DMS114 treated with DMSO at 0.1 percent for 48 hours (cell line): ENCODE results near the gene DAGLA.

ENCODE experiments used
- DNase-seq: peaks from one replicate; lab custom pipeline; 2025; ENCODE audit not compliant: unreplicated experiment; lab: John Stamatoyannopoulos, UW

The DAGLA gene

GRCh38 chr11:61690706-61691379, 10.7 kb downstream of the DAGLA start:
- DNase-seq: no peak

DNA sequence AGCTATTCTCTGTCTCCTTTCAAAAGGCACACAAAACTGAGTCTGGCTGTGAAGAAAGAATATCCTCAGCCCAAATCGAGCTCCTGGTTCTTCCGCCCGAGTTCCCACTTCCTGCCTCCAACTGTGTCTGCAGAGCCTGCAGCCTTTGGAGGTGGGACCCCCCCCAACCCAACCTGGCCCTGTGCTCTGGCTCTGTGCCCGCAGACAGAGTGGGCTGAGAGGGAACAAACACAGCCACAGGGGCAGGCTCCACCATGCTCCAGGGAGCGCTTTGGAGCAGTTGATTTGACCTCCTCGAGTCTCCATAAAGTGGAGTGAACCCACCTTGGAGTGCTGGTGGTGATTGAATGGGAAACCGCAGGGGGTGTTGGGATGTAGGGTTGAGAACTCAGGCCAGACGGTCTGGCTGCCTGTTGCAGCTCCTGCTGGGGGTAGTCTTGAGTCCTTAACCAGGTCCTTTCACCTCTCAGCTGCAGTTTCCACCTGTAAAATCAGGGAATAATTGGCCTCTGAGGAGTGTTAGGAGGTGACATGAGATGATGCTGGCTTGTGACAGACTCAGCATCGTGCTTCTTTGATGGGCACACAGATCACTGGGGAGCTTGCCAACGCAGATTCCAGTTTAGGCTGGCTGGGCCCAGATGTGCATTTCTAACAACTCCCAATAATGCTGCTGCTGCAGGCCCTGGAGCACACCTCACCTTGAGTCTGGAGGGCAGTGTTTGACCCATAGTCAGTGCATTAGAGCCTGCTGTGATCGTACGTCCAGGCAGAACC, 11.4 kb downstream of the DAGLA start:
- DNase-seq: no peak

DNA sequence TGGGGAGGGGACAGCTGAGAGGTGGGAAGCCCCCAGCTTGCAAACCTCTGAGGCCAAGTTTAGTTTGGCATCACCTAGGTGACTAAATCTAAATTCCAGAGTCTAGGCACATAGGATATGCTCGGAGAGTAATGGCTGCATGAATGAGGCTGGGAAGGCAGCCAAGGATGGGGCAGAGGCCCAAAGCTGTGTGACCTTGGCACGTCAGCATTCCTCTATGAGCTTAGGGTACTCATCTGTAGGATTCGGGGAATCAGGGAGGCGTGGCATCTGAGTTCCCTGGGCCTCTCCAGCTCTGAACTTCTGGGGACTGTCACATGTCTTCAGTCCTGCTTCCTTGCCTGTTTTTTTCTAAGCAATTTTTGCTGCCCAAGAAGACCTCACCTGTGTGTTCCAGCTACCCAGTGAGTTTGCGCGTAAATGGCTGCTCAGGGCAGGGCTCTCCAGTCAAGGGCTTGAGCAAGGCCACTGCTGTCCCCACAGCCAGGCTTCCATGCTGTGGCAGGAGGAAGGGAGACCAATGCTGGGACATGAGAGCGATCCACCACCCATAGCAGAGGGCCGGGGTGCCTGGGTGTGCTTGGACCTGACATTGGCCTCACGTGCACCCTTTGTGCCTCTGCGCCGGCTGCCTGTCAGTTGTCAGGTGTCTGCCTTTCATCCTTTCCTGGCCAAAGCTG, 13.9 kb downstream of the DAGLA start:
- DNase-seq: no peak

DNA sequence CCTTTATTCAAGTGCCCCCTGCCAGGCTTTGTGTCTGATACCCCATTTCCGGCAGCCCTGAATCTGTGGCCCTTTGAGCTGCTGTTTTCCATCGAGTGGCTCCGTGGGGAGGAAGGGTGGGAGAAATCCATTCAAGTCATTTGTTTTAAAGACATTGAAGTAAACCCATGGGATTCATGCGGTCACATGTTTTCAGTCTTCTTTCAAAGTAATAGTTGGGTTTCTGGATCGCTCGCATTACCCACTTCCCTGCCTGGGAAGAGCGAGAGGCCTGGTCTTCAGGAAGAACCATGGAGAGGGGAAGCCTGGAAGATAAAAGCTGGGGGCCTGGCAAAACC, 14.4 kb downstream of the DAGLA start:
- no peak for DNase-seq

- DNase-seq: no peak
Measured at GRCh38 chr11:61694946-61695706, 14.9 kb downstream of the DAGLA start.

GRCh38 chr11:61695917-61696316, 15.7 kb downstream of the DAGLA start:
- no peak for DNase-seq

DNA sequence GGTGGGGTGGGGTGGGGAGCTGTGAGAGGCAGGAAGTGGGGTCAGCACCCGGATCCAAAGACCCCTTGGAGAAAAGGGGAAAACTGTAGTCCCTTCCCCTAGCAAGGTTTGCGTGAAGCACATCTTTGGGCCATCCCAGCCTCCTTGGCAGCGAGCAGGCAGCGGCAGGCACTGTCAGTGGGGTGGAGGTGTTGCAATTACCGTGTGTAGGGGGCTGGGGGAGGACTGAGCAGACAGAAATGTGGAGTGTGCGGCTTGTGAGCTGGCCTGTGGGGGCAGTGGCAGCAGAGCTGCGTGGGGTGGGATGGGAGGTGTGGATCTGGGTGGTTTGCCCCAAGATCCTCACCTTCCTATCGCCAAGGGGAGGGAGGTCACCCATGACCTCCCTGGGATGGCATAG, 16.4 kb downstream of the DAGLA start:
- DNase-seq: no peak

- no peak for DNase-seq
Measured at GRCh38 chr11:61697078-61697502, 16.9 kb downstream of the DAGLA start.

- no peak for DNase-seq
Measured at GRCh38 chr11:61697764-61698163, 17.6 kb downstream of the DAGLA start.

DNA sequence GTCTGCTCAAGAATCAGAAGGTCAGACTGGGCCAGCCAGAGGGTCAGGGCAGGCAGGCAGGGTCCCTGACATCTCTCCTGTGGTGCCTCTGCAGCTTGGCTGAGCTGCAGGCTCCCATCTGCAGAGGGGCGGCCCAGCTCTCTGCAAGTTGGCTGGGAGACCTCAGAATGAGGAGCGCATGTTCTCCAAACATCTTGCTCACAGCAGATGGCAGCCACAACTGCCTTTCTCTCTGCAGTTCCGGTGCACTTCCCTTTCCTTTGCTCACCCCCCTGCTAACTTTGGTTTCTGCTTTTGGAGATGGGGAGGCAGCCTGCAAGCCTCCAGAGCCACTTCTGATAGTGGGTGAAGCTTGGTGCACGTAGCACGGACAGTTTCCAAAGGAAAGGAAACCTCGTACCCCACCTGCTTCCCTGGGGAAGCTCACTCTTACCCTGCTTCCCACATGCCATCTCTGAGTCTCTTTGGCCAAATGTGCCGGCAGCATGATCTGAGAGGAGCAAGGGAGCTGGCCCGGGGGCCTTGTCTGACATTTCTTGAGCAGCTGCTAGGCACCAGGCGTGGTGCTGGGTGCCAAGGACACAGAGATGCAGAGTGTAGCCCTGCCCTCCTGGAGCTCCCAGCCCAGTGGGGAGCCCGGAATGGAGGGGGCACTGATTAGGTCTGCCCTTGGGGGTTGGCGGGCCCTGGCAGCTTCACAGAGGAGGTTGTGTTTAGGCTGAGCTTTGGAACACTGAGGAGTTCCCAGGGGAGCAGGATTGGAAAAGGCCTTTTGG, 18.2 kb downstream of the DAGLA start:
- DNase-seq: no peak

- DNase-seq: no peak
Measured at GRCh38 chr11:61699737-61700160, 19.6 kb downstream of the DAGLA start.

DNA sequence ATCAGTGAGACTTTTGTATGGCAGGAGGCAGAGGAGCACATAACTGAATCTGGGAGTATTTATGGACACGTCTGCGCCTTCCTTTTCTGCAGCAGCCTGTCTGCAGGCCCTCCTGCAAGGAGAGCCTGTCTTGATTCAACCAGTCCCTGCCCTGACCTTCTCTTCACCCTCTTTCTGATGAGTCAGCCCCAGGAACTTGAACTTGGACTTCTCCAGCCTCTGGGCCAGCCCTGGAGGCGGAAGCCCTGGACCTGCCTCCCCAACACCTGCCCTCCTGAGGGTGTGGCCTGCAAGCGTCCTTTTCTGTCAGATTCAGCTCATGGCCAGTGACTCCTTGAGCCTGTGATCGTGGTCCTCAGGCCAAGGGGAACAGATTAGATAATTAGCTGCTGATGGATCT, 20.0 kb downstream of the DAGLA start:
- DNase-seq: no peak

DNA sequence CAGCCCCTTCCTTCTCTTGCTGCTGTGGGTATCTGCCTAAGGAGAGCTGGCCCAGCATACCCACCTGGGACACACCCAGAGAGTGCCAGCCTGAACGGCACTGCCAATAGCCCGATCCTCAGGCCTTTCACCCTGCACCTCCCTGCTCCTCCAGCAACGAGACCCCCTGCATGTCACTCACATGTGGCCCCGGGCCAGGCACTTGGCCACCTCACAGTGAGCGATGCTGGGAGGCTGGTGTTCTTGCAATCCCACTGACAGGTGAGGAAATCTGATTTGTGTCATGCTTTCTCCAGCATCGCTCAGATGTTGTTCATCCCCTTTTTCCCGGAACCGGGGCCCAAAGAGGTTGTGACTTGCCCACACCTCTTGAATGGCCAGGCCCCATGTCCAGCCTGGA, 20.5 kb downstream of the DAGLA start:
- no peak for DNase-seq

- DNase-seq: peak; percentile 27
Measured at GRCh38 chr11:61701242-61701886, 21.2 kb downstream of the DAGLA start.

GRCh38 chr11:61702701-61703312, 22.6 kb downstream of the DAGLA start:
- no peak for DNase-seq

GRCh38 chr11:61704838-61705237, 24.6 kb downstream of the DAGLA start:
- DNase-seq: no peak

DNA sequence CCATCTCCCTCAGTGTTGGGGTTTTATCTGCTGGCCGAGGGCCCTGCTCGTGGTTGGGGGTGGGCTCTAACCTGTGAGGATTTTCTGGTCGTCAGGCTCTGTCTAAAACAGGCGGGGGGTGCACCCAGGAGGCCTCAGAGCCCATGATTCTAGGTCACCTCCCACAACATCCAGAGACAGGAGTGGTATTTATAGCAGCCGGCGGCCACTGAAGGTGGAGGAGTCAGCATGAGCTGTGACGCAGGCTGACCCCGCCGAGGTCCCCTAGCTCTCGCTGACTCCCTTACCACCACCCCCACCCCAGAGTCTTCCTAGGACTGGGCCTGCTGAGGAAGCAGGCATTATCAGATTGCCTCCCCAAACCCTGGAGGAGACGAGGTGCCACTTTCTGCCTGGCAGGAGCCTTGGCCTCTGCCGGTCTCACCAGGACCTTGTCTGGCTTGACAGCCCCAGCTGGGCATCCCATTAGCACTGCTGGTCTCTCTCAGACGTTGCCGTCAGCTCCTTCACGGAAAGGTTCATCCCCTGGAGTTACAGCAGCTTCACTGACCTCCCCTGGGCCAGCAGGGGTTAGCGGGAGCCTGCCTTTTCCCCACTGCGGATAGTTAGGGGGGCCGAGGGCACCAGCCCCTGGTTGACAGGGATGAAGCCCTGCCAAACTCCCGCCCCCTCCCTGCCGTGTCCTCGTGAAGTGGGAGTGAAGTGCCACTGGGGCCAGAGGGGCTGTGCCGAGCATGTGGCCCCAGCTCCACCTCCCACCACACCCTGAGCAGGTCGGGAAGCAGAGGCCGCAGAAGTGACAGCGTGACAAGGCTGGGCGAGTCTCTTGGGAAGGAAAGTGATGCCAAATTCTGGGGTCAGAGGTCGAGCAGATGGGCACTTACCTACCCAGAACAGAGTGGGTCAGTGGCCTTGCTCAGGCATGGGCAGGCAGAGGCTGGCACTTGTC, 26.5 kb downstream of the DAGLA start:
- no peak for DNase-seq

DNA sequence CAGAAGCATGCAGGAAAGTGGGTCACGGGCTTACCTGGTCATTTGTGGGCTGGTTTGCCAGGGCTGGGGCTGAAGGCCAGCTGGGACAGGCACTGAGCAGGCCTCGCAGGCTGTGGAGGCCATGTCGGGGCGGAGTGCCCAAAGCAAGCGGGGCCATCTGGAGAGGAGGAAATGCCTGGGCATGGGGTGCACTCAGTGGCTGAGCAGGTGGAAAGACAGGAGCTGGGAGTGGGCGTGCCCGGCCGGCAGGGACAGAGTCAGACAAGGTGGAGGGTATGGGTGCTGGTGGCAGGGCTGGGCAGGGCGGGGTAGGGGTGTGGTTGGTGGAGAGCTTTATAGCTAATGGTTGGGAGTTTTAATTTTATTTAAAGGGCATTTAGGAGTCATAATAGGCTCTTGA, 27.4 kb downstream of the DAGLA start:
- no peak for DNase-seq

GRCh38 chr11:61709110-61709509, 28.9 kb downstream of the DAGLA start:
- DNase-seq: no peak
